GM13976 (cell line): ENCODE results near the gene REV3L.

Experiments used
- DNase-seq: peaks from one replicate; pipeline ENCODE4 v3.0.0; 2012; ENCODE audit warnings: low spot score
- in situ Hi-C: fragments of 300-500 bp; cut with MboI; formaldehyde crosslinking; loops from one replicate; pipeline ENCODE4 v1.12.0; 2022; ENCODE audit warnings: low sequenced_read_pairs, mixed read lengths, inconsistent platforms; ENCODE audit not compliant: unreplicated experiment
- TF ChIP-seq, protein P1 (sequence below): IDR thresholded peaks from 2 replicates; pipeline ENCODE4 v1.5.1; 2012; ENCODE audit warnings: borderline replicate concordance, mild to moderate bottlenecking; ENCODE audit not compliant: insufficient read depth; ENCODE audit errors: extremely low read depth, missing control alignments, control extremely low read depth

The REV3L gene

DNA sequence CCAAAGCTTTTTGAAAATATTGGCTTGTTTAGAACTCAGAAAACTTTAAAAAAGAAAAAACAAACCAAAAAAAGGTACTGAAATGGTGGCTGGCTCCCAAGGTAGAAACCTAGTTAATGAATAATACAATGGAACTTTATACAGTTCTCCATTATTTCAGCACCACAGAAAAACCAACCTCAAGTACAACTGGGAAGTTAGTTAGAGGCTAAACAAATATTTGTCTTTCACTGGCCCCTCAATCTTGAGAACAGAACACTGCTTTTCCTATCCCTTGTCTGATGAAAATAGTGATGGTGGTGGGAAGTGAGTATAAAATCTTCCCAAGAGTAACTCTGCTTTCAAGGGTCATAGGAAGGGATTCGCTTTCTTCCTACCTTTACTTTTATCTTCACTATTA lies 126.5 kb downstream of the REV3L start:
- in situ Hi-C loops: no loop called here
- DNase-seq: no peak

DNA sequence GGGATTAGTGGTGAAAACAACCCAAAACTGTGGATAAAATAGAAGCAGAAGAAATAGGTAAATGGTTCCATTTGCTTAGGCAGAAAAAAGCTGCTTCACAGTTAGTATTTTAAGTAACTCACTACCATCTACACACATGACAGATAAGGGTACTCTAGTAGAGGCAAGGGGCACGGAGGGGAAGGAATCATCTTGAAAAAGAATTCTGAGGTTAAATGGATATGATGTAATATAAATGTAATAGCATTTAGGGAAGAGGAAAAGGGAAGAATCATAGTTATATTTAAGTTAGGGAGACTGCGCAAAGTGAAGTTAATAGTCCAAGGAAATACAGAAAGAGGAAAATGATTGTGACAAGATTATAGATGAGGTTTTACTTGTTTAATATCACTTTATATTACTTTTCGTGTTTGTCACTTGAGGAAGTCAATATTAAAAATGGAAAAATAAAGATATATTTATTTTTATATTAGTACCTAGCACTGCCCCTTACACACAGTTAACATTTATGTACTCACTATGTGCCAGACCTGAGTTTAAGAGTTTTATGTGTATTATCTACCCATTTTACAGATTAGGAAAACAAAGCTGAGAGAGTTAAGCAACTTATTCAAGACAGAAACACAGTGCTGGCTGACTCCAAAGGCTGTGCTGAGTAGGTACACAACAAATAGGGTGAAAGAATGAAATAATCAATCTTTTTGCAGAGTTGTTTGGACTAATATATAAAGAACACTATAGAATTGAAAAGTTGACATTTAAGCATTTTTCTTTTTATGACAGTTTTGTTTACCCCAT lies 128.1 kb downstream of the REV3L start:
- in situ Hi-C loops: no loop called here
- DNase-seq: no peak
- TF ChIP-seq, protein P1, sequence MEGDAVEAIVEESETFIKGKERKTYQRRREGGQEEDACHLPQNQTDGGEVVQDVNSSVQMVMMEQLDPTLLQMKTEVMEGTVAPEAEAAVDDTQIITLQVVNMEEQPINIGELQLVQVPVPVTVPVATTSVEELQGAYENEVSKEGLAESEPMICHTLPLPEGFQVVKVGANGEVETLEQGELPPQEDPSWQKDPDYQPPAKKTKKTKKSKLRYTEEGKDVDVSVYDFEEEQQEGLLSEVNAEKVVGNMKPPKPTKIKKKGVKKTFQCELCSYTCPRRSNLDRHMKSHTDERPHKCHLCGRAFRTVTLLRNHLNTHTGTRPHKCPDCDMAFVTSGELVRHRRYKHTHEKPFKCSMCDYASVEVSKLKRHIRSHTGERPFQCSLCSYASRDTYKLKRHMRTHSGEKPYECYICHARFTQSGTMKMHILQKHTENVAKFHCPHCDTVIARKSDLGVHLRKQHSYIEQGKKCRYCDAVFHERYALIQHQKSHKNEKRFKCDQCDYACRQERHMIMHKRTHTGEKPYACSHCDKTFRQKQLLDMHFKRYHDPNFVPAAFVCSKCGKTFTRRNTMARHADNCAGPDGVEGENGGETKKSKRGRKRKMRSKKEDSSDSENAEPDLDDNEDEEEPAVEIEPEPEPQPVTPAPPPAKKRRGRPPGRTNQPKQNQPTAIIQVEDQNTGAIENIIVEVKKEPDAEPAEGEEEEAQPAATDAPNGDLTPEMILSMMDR: no peak

More for the DNA sequence above, 126.5 kb downstream of the REV3L start:
- TF ChIP-seq, protein P1: no peak

DNA sequence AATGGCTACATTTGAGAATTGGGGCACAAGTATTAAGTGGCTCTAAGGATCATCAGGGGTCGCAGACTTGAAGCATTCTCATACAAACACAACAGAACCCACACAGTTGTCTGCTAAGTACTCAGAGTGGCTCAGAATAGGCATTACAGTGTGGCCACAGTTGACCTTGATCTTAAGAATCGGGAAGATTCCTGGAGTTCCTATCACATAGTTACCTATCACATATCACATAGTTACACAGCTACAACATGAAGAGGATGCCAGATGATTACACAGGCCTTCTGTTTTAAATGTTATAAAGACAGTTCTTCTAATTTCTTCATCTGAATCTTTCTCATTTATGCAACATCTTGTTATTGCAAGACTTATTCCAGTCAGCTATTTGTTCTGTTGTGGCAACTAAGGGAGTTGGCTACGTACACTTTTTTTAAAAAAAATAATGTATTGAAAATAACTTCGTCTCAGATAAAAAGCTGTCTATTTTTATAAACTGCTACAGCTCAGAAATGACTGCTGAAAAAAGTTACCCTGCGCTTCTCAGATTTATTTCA lies 129.0 kb downstream of the REV3L start:
- in situ Hi-C loops: no loop called here
- TF ChIP-seq, protein P1: no peak
- no peak for DNase-seq

DNA sequence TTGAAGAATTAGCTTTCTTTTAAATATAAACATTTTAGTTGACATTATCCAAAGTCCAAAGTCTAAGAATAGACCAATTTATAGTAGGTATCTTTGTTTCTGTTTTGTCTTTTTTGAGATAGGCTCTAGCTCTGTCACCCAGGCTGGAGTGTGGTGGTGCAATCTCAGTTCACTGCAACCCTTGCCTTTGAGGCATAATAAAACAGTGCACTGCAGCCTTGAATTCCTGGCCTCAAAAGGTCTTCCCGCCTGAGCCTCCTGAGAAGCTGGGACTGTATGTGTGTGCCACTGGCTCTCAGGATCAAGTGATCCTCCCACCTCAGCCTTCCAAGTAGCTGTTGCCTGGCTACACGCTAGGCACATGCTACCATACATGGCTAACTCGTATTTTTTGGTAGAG lies 135.4 kb downstream of the REV3L start:
- in situ Hi-C loops: no loop called here

DNA sequence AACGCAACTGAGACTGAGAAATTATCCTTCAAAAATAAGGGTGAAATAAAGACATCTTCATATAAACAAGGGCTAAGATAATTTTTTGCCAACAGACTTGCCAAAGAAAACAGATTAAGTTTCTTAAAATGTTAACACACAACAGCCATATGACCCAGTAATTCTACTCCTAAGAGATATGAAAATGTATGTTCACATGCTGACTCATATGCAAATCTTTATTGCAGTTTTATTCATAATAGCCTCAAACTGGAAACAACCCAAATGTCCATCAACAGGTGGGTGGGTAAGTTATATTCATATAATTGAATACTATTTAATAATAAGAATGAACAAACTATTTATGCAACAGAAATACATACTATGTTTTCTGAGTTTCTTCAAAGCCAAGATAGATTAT lies 140.1 kb downstream of the REV3L start:
- in situ Hi-C loops: no loop called here
- no peak for DNase-seq
- TF ChIP-seq, protein P1: no peak

More for the DNA sequence above, 135.4 kb downstream of the REV3L start:
- no peak for DNase-seq
- TF ChIP-seq, protein P1: no peak

DNA sequence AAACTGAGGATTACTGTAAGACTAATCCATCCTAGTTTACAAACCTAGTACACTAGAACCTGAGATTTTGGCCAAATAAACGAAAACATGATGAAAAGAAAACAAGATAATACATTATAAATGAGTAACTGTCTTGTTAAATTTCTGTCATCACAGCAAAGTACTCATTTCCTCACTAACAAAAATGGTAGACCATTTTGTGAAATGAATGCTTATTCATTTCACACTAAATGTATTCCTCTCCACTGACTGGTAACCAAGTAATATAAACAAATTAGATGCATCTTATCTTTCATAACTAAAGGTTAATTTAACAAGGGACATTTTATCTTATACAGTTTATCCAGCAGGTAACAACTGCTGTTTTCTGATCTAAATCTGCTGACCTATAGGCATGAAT lies 143.7 kb downstream of the REV3L start:
- in situ Hi-C loops: no loop called here
- TF ChIP-seq, protein P1: no peak
- DNase-seq: no peak
